HG02588 (cell line): ENCODE data around the gene NYNRIN.
"Not testable (repeated sequence)": the region's sequence is repeated elsewhere in the genome, so short reads cannot be mapped to it uniquely, and the experiment has no call there.

Source experiments
- ATAC-seq: cut with Tn5 transposase; IDR thresholded peaks from one replicate; pipeline ENCODE4 v1.9.1; 2021; ENCODE audit warnings: mild to moderate bottlenecking, moderate library complexity; ENCODE audit not compliant: unreplicated experiment

Gene NYNRIN

GRCh38 chr14:24442240-24443052 is 43.6 kb downstream of the NYNRIN start, which contains the start of gene SDR39U1:
TSS of gene SDR39U1 (minus strand) at chr14:24442776. CDS start at chr14:24442769, 7 bp downstream.
- ATAC-seq = peak; percentile 91

- ATAC-seq = no peak
Measured at GRCh38 chr14:24443053-24443665, 44.4 kb downstream of the NYNRIN start.

- ATAC-seq = not testable (repeated sequence)
Measured at GRCh38 chr14:24450828-24451227, 52.0 kb downstream of the NYNRIN start.

- no peak for ATAC-seq
Measured at GRCh38 chr14:24456980-24457379, 58.2 kb downstream of the NYNRIN start.

- no peak for ATAC-seq
Measured at GRCh38 chr14:24458736-24459135, 59.9 kb downstream of the NYNRIN start.

- ATAC-seq = no peak
Measured at GRCh38 chr14:24459331-24459730, 60.5 kb downstream of the NYNRIN start.

- ATAC-seq = no peak
Measured at GRCh38 chr14:24461336-24461735, 62.5 kb downstream of the NYNRIN start.

- no peak for ATAC-seq
Measured at GRCh38 chr14:24463017-24463883, 64.4 kb downstream of the NYNRIN start.

GRCh38 chr14:24463884-24464785 is 65.3 kb downstream of the NYNRIN start:
- no peak for ATAC-seq

- ATAC-seq = no peak
Measured at GRCh38 chr14:24465368-24465767, 66.6 kb downstream of the NYNRIN start.

- ATAC-seq = no peak
Measured at GRCh38 chr14:24465805-24466204, 67.0 kb downstream of the NYNRIN start.
